ENCODE data around the gene CPED1. TPM values are rescaled to one million over a fixed set of nuclear protein-coding genes. Genes with fewer than 3 reads are reported as not detected.

The CPED1 gene
- total RNA-seq, 1 experiment from 2014 or later = 1.8 TPM

DNA sequence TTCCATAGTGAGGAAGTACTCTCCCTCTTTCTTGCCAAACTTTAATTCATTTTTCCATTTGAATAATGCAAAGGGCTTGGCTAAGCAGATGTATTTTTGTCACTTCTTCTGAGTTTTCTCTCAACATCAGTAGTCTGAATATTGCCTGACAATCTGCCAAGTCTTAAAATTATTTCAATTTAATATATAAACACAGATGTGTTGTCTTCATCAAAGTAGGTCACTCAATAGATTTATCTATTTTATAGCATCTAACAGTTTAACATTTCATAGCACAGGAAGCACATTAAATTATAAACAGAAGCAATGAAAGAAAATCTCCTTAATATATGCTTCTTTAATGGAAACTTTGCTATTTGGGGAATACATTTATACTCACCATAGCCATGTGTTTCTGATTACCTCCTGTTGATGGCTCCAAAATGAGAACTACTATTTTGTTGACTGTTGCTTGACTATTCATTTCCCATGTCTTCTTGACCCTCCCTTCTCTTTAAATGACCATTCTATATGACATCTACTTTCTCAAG lies 4.5 kb downstream of the CPED1 start:
- TF ChIP-seq EZH2 (IDR thresholded peaks at IDR 0.05; ENCODE audit: low read length, unreplicated experiment) = no peak
- no peak for TF ChIP-seq EZH2phosphoT487 (IDR thresholded peaks at IDR 0.05; ENCODE audit: borderline replicate concordance, low read length)
- TF ChIP-seq, protein P1, sequence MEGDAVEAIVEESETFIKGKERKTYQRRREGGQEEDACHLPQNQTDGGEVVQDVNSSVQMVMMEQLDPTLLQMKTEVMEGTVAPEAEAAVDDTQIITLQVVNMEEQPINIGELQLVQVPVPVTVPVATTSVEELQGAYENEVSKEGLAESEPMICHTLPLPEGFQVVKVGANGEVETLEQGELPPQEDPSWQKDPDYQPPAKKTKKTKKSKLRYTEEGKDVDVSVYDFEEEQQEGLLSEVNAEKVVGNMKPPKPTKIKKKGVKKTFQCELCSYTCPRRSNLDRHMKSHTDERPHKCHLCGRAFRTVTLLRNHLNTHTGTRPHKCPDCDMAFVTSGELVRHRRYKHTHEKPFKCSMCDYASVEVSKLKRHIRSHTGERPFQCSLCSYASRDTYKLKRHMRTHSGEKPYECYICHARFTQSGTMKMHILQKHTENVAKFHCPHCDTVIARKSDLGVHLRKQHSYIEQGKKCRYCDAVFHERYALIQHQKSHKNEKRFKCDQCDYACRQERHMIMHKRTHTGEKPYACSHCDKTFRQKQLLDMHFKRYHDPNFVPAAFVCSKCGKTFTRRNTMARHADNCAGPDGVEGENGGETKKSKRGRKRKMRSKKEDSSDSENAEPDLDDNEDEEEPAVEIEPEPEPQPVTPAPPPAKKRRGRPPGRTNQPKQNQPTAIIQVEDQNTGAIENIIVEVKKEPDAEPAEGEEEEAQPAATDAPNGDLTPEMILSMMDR (conservative IDR thresholded peaks at IDR 0.05; ENCODE audit: low read depth, low read length) = no peak
- H2AFZ ChIP-seq (ENCODE audit: low read length) = no peak overlapping the region
- DNase-seq (no peak), ATAC-seq (no peak)
- BruUV-seq (replicated peaks) = no TSS peak
- H4K20me1 ChIP-seq (ENCODE audit: low read length) = no peaks in the 10 kb centered on the region
- H3F3A ChIP-seq (ENCODE audit: low read length, unreplicated experiment) = no peaks in the 10 kb centered on the region
- CTCF ChIA-PET = no interaction called here
- no peaks in the 10 kb centered on the region for H3K27me3 ChIP-seq (ENCODE audit: low read length)
- H3K4me2 ChIP-seq (ENCODE audit: low read length) = no peak overlapping the region
- H3K36me3 ChIP-seq (ENCODE audit: low read depth, low read length) = no peaks in the 10 kb centered on the region
- no peak overlapping the region for H3K9ac ChIP-seq (ENCODE audit: low read length)
- H3K9me2 ChIP-seq (replicated peaks; ENCODE audit: low read length) = no peaks in the 10 kb centered on the region
- peaks cover 51% of the 10 kb centered on the region for H3K4me1 ChIP-seq (ENCODE audit: insufficient read depth, low read length)
- no peak overlapping the region for H3K27ac ChIP-seq (ENCODE audit: low read length)
- H3K79me2 ChIP-seq (ENCODE audit: low read length) = no peaks in the 10 kb centered on the region
- no peaks in the 10 kb centered on the region for H3K9me3 ChIP-seq (ENCODE audit: low read length)
- intact Hi-C loops (cut with micrococcal nuclease) = no loop called here
- POLR2A ChIA-PET (ENCODE audit: unreplicated experiment) = no interaction called here
- H3K4me3 ChIP-seq (ENCODE audit: low read length) = no peak overlapping the region

GRCh38 chr7:120993553-120994191 lies 5.2 kb downstream of the CPED1 start:
- CTCF ChIA-PET = no interaction called here
- Histone ChIP-seq H4K20me1 (ENCODE audit: low read length) (no peaks in the 10 kb centered on the region), H3K4me2 (ENCODE audit: low read length) (no peak overlapping the region), H2AFZ (ENCODE audit: low read length) (no peak overlapping the region), H3K4me3 (ENCODE audit: low read length) (no peak overlapping the region), H3K9ac (ENCODE audit: low read length) (no peak overlapping the region), H3K36me3 (ENCODE audit: low read depth, low read length) (no peaks in the 10 kb centered on the region), H3F3A (ENCODE audit: low read length, unreplicated experiment) (no peaks in the 10 kb centered on the region), H3K27ac (ENCODE audit: low read length) (no peak overlapping the region), H3K79me2 (ENCODE audit: low read length) (no peaks in the 10 kb centered on the region), H3K4me1 (ENCODE audit: insufficient read depth, low read length) (peaks cover 48% of the 10 kb centered on the region), H3K9me2 (replicated peaks; ENCODE audit: low read length) (no peaks in the 10 kb centered on the region), H3K27me3 (ENCODE audit: low read length) (no peaks in the 10 kb centered on the region), H3K9me3 (ENCODE audit: low read length) (no peaks in the 10 kb centered on the region)
- TF ChIP-seq EZH2 (IDR thresholded peaks at IDR 0.05; ENCODE audit: low read length, unreplicated experiment) (no peak), EZH2phosphoT487 (IDR thresholded peaks at IDR 0.05; ENCODE audit: borderline replicate concordance, low read length) (no peak)
- TF ChIP-seq, protein P1 (conservative IDR thresholded peaks at IDR 0.05; ENCODE audit: low read depth, low read length) = no peak
- DNase-seq (peak; percentile 31), ATAC-seq (no peak)
- intact Hi-C loops (cut with micrococcal nuclease) = no loop called here
- POLR2A ChIA-PET (ENCODE audit: unreplicated experiment) = no interaction called here
- no TSS peak for BruUV-seq (replicated peaks)

All from PC-3 (cell line).